Hematopoietic multipotent progenitor cell treated with erythropoietin and hydrocortisone succinate and interleukin-3 and kit ligand, for 17 days (in vitro differentiated cells): ENCODE measurements around the gene PFKP.

Source experiments
- DNase-seq: peaks from one replicate; pipeline ENCODE4 v3.0.0-alpha.2; 2015; ENCODE audit warnings: low spot score

The PFKP gene

DNA sequence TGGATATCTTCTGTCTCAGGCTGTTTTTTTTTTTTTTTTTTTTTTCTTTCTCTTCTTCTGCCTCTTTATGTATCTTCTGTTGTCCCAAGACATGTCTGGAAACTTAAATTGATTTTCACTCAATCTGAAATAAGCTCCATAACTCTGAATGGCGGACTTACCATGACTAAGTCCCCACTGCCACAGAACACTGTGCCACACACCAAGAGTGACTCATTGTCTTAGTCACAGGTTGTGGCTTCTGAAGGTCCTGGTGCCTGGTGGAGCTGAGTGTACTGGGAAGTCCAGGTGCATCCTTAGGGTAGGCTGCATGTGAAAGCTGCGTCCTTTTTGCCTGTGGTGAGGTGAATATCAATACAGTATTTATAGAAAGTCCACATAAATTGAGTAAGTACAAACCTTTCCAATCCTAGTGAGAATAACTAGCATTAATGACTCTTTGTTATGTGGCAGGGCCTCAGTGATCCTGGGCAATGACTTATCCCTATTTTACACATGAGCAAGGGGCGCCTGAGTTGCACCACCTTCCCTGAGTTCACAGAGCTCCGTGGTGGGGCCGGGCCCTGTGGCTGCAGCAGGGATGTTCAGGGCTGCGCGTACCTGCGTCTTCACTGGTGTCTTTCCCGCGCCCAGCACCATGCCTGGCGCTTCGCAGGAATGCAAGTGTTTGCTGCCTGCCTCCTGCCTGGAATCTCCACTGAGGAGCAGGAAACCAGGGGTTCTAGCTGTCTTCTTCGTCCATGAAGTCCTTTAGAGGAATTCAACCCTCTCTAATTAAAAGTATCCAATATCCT is 4.3 kb downstream of the PFKP start:
- DNase-seq: peak; percentile 30

GRCh38 chr10:3072641-3073360 is 5.5 kb downstream of the PFKP start:
- DNase-seq: no peak

DNA sequence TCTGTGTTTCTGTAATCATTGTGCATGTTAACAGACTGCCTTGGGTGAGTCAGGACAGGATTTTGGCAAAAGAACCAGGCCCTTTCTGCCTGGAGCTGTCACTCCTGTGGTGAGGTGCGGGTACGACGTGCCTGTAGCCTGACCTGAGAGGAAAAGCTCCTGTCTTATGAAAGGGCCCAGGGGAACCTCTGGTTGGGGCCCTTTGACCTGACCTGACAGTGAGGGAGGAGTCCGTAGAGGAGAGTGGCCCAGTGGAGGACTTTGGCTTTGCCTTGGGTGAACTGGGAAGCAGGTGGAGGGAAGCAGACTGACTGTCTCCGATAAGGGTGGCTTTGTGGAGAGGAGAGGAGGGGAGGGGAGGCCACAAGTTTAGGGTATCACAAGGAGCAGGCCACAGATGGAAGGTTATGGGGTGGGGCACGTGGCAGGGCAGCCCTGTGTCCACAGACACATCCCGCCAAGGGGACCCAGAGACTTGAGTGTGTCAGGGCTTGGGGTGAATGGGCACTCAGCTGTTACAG is 6.9 kb downstream of the PFKP start:
- DNase-seq: no peak

DNA sequence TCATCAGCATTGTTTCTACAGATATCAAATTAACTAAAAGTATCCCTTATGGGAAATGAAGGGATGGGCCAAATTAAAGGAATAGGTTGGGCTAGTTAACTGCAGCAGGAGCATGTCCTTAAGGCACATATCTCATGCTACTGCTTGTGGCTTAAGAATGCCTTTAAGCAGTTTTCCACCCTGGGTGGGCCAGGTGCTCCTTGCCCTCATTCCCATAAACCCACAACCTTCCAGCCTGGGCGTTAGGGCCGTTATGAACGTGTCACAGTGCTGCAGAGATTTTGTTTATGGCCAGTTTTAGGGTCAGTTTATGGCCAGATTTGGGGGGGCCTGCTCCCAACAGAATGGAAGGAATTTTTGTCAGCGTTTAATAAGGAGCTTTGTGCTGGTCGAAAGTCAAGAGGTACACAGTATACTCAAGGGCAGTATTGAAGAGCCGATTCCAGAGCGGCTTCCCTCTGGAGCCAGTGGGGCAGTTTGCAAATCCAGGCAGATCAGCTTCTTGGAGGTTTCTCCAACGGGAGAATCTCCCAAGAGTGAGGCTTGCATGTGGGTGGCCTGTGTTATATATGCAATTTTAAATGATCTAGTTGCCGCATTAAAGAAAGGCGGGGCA is 7.7 kb downstream of the PFKP start:
- no peak for DNase-seq

GRCh38 chr10:3076138-3076537 is 8.8 kb downstream of the PFKP start:
- no peak for DNase-seq

GRCh38 chr10:3077509-3077908 is 10.2 kb downstream of the PFKP start:
- no peak for DNase-seq

DNA sequence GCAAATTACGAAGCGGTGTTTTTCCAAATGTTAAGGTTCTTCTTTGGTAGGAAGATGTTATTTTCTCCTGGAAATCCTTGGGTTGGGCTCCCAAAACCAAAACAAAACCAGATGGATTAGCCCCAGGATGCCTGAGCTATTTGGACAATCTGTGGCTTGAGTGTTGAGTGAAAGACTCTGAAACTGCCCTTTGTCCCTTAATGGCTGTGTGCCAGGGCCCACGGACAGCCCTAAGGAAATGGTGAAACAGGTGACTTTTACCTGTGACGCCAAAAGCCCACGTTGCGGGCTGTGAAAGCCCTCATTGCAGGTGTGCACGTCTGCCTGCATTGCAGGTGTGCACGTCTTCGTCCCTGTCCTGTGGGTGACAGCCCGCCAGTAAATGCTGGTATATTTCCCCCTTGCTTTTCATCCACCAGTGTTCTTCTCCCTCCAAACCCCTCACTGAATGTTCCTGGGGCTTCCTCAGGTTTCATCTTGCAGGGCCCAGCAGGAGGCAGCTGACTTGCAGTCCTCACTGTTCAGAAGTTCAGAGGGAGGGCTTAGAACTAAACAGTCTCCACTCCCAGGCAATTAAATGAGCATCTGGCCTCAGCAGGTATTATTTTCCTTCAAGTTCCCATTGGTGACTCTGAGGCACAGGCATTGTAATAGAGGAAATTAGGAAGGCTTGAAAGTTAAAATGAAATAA is 10.7 kb downstream of the PFKP start:
- no peak for DNase-seq

GRCh38 chr10:3081383-3081981 is 14.1 kb downstream of the PFKP start:
- DNase-seq: no peak

DNA sequence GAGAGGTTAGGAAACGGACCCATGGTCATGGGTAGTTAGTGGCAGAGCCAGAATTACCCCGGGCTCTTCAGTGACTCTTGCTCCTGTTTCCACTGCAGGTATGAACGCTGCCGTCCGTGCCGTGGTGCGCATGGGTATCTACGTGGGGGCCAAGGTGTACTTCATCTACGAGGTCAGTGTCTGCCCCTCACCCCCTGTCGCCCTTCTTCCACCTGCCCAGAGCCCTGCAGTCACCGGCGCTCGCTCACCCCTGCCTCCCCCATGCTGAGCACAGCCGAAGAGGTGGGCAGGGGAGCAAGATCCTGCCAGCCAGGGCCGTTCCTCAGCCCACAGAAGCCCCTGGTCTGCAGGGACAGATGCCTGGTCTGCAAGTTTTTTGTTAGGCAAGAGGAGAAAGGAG is 14.9 kb downstream of the PFKP start:
- DNase-seq: no peak

GRCh38 chr10:3085785-3086567 is 18.6 kb downstream of the PFKP start:
- no peak for DNase-seq

GRCh38 chr10:3090388-3090787 is 23.0 kb downstream of the PFKP start:
- DNase-seq: no peak

GRCh38 chr10:3090914-3091787 is 23.8 kb downstream of the PFKP start:
- DNase-seq: no peak

- DNase-seq: no peak
These were observed 24.6 kb downstream of the PFKP start for GRCh38 chr10:3091921-3092320.

DNA sequence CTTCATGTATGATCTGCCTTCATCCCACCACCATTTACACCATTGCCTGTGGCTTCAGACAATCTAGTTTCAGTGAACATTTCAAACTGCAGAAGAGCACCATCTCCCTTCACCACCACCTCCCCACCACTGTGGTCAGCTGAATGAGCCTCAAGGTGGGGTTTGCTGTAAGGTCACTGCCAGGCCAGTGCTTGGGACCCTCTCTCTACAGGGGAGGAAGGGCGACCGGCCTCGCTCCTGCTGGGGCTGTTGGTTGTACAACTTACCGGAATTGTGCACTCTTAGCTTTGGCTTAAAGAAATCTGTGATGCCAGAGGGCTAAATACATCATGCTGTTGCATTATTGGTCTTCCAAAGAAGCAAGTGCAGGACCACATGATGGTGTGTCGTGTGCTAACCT is 26.6 kb downstream of the PFKP start:
- DNase-seq: no peak

DNA sequence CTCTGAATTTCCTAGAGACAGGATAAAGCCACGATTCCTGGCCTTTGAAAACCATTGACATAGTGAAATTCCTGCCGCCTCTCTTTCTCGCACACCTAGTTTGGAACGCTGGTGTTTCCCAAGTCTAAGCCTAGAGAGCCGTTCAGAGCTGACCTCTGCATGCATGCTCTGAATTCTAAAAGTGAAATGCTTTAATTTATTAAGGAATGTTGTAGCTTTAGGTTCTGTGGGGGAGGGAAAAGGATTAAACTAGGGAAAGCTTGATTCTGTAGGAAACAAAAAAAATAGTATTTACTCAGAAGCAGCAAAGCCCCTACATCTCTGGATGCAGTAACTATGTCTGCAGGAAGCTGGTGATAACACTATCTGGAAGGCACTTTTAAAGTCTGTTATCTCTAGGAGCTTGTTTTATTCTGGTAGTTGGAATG is 27.3 kb downstream of the PFKP start:
- DNase-seq: no peak

DNA sequence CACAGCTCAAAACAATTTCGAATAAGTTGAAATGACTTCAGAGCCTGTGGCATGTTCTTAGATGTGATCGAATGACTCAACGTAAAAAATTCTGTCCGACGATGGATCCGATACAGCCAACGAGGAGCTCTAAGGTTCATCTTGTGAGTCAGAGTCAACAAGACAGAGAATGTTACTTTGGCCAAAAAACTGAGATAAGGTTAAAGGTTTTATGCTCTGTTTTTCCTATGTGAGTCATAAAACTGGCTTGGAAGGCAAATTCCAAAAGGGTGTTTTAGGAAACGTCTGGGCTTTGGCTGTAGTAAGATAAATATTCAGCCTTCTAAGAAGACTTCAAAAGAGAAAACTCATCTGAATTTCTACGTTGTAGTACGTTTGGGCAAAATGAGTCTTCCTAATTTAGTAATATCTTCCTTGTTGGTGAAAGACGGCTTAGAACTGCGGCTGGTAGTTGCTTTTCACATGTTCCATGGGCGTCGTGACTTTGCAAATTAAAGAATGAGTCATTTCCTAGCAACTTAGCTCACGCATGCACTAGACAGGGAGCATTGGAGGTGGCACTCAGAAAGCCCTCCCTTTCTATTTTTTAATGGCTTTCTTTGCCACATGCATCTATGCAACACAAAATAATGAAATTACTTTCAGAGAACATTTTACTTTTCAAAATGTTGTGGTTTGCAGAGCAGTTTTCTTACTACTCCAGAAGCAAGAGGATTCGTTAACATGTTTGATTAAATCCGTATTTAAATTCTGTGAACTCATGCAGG is 28.2 kb downstream of the PFKP start:
- peak; percentile 92 for DNase-seq

DNA sequence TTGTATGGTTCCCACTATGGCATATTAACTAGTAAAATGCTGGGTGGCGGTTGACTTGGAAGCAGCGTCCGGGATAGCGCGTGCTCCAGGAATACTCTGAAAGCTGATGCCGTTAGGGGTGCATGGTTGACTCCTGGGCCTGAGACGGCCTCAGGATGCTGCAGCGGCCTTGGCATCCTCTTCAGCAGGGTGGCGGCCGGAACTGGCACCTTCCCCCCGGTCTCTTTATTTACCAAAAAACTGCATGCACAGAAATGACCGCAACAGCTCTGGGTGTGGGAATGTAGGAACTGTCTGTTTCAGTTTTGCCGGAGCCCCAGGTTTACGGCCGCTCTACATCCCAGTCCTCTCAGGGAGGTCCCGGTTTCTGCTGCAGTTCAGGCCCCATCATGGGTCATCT is 28.8 kb downstream of the PFKP start:
- no peak for DNase-seq

DNA sequence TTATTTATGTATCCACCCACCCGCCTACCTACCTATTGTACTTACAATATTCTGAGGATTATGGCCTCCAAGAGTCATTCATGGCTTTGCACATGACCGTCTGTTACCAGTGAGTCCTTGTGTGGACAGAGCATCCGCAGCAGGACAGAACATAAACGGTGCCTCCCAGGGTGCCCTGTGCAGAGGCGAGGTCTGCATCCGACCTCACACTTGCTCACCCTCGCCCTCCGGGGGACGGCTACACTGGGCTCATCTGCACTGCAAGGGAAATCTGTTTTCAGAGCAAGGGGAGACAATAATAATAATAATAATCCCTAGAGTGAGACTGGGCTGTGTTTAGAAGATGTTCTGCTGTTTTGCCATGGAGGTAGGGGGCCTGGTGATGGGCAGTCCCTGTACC is 29.8 kb downstream of the PFKP start:
- no peak for DNase-seq

DNA sequence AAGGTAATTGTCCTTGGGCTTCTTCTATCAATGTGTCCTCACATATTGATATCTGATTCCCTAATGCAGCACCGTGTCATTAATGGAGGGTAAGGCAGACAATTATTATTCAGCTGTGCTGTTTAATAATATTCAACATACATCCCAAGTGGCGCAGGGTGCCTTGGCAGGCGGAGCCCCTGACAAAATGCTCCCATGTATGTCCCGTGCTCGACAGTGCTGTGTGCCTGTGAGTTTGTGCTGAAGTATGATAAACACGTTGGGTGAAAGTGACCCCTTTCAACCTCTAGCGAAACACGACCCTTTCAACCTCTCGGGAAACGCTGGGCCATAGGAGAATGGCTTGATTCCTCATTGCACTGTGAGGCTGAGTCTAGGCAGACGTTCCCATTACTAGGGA is 31.3 kb downstream of the PFKP start:
- DNase-seq: no peak
